GM21737 (cell line): ENCODE results near the gene CENPN.
A peak's percentile ranks its signal among the peaks of the same experiment; 100 is the strongest.

Experiments used
- ATAC-seq: cut with Tn5 transposase; IDR thresholded peaks from one replicate; pipeline ENCODE4 v1.9.1; 2021; ENCODE audit warnings: mild to moderate bottlenecking, moderate library complexity; ENCODE audit not compliant: unreplicated experiment

CENPN gene

GRCh38 chr16:80991792-80992430 is 15.1 kb upstream of the CENPN start:
- ATAC-seq = no peak

DNA sequence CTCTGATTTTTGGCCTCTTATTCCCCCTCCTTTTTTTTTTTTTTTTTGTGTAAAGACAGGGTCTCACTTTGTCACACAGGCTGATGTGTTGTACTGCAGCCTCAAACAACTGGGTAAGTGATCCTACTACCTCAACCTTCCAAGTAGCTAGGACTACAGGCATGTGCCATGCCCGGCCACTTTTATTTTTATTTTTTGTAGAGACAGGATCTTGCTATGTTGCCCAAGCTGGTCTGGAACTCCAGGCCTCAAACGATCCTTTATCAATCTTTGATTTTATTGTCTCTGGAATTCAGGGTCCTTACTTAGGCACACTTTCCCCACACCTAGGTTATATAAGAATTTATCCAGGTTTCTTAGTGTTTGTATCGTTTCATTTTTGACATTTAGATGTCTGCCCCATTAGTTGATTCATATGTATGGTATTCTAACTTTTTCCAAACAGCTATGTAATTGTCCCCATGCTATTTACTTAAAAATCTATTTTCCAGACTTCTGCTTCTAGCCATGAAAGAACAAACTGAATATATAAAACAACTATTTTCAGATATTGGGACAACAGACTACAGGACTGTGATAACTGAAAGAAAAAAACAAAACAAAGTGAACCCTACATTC is 14.2 kb upstream of the CENPN start:
- ATAC-seq = no peak

GRCh38 chr16:80993307-80993706 is 13.7 kb upstream of the CENPN start:
- no peak for ATAC-seq

DNA sequence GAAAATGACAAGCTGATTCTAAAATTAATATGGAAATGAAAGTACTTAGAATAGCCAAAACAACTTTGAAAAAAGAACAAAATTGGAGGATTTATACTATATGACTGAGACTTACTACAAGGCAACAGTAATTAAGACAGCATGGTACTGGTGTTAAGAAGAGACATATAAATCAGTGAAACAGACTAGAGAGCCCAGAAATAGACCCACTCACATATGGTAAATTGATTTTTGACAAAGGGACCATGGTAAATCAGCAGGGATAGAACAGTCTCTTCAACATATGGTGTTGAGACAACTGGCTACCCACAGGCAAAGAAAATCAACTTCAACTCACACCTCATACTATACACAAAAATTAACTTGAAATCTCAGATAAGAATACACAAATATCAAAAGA is 13.2 kb upstream of the CENPN start:
- ATAC-seq = no peak

DNA sequence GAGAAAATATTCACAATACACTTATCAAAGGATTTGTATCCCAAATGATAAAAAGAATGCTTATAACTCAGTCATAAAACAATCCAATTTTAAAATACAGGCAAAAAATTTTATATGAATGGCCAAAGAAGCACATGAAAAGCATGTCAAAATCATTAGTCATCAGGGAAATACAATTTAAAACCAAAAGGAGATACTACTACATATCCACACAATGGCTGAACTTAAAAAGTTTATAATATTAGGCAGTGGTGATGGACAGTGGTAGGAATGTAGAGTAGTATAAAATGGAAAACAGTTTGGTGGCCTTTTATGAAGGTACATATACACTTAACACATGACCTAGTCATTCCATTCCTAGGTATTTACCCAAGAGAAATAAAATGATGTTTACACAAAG is 12.6 kb upstream of the CENPN start:
- ATAC-seq = no peak

GRCh38 chr16:80996688-80997138 is 10.3 kb upstream of the CENPN start:
- ATAC-seq = no peak

DNA sequence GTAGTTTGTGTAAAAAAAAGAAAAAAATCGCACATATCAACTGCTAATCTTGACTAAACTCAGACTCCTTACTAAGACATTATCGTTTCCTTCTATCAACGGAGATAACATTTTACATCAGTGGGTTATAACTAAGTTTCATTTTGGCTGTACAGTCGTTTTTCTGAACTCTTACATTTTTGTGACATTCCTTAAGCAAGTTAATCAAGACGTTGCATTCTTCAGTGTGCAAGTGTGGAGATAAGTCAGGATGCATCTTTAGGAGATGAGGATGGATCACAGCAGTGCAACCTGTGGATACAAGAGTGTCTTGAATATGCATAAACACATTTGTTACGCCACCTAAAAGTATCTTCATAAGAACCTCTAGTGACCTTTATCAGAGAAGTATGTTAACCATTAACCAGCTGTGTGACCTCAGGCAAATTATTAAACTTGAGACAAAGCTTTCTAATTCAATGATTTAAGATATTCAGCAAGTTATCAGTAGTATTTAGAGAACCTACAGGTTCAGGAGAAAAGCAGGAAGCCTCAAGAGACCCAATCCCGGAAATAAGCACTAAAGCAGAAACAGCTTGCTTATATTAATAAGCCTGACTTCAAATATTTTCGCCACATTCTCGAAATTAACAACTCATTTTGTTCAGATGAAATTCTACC is 9.7 kb upstream of the CENPN start:
- ATAC-seq = peak; percentile 67

- ATAC-seq = no peak
Observed at GRCh38 chr16:80997964-80998620, 8.9 kb upstream of the CENPN start.

DNA sequence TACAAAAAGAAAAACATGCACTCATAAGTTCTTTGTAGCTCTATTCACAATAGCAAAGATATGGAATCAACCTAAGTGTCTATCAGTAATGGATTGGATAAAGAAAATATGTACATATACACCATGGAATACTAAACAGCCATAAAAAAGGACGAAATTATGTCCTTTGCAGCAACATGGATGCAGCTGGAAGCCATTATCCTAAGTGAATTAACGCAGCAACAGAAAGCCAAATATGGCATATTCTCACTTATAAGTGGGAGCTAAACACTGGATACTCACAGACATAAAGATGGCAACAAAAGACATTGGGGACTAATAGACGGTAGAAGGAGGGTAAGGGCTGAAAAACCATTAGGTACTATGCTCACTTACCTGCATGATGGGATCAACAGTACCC is 6.1 kb upstream of the CENPN start:
- no peak for ATAC-seq

GRCh38 chr16:81001330-81001729 is 5.7 kb upstream of the CENPN start:
- ATAC-seq = no peak

DNA sequence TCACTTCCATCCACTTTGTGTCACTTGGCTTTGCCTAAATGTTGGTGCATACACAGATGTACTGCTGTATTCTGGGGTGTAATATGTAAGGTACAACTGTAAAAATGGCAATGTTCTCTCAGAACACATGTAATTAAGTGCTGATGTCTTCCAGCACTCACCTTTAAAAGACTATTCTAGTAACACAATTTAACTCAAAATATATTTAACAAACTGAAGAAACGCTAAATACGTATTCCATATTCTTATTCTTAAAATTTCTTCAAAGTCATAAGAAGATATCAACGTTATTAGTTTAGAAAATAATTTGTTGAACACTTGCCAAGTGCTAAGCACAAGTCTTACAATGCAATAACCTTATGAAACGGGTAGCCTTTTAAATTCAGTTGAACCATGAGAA is 4.0 kb upstream of the CENPN start:
- ATAC-seq = no peak

GRCh38 chr16:81003610-81004460 is 3.2 kb upstream of the CENPN start:
- no peak for ATAC-seq

DNA sequence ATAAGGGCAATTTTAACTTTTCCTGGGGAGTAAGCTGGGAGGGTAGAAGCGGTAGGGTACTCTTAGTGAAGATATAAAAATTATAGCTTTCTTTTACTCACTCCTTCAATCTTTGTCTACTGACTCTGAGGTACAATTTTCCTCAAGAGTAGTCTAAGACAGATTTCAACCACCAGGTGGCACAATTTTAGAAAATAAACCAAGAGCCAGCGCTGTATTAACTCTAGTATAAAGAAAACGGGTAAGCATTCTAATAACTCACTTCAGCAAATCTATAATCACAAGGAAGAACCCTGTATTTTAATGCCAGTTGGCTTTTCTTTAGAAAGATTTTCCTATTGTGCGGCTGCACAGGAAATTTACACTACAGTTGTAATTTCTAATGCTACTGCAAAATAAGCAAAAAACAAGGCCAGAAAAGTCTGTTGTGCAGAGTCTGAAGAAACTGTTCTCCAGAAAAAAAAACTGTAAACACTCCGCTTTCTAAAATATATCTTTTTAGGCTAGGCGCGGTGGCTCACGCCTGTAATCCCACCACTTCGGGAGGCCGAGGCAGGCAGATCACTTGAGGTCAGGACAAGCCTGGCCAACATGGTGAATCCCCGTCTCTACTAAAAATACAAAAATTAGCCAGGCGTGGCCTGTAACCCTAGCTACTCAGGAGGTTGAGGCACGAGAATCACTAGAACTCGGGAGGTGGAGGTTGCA is 2.2 kb upstream of the CENPN start:
- no peak for ATAC-seq

DNA sequence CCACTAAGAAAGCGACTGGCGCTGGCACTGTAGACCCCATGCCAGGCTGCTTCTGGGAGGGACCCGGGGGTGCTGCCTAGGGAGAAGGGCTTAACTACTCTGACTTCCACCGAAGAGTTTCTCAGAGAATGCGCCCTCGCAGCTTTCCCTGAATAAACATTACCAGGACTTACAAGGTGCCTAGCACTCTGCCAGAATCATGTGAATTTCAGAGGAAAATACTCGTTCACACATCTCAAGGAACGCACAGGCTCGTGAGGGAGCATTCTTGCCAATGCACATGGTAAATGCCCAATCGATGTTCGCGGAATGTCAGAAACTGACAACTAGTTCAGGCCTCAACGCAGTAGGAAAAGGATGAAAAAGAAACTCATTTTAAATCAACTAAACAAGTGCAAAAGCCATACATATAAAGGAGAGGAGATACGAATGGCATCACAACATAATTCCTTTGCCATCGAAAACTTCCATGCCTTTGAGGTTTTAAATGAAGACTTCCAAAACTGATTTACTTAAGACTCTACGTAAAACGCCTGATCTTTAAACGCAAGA is 1.3 kb upstream of the CENPN start:
- ATAC-seq = no peak

GRCh38 chr16:81006211-81006812 is 702 bp upstream of the CENPN start:
- peak; percentile 33 for ATAC-seq

DNA sequence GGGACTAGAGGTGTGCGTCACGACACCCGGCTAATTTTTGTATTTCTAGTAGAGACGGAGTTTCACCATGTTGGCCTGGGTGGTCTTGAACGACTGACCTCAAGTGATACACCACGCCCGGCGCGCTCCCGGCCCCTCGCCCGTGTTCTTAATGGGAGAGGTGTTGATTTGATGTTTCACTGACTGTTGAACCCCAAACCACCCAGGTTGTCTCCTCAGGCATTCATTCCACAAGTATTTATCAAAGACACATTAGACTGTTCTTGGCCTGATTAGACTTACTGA is 1.4 kb downstream of the CENPN start:
- no peak for ATAC-seq

GRCh38 chr16:81012974-81013373 is 6.0 kb downstream of the CENPN start:
- no peak for ATAC-seq

GRCh38 chr16:81014672-81015071 is 7.7 kb downstream of the CENPN start:
- no peak for ATAC-seq

- ATAC-seq = no peak
Observed at GRCh38 chr16:81018496-81018895, 11.5 kb downstream of the CENPN start.

- ATAC-seq = no peak
Observed at GRCh38 chr16:81026429-81026828, 19.4 kb downstream of the CENPN start.
